ENCODE data around the gene HES5. TPM values are rescaled to one million over a fixed set of nuclear protein-coding genes. Genes with fewer than 3 reads are reported as not detected.
"Not testable (repeated sequence)": the region's sequence is repeated elsewhere in the genome, so short reads cannot be mapped to it uniquely, and the experiment has no call there.

HES5 gene
- total RNA-seq, 4 donors from 2014 or later, result not detected

GRCh38 chr1:2573250-2573920 is 43.3 kb upstream of the HES5 start:
- Histone ChIP-seq H3K36me3 (no peaks in the 10 kb centered on the region), H3K27ac (no peak overlapping the region), H3K27me3 (peaks cover 69% of the 10 kb centered on the region), H3K4me1 (peaks cover 0 to 17% (median 9%) of the 10 kb centered on the region in 3 donors), H3K9me3 (peaks cover 0 to 16% (median 0%) of the 10 kb centered on the region in 3 donors), H3K4me3 (no peak overlapping the region)
- WGBS, 2 donors (ENCODE audit: low coverage in 1 of 2), result 81 to 92% methylated on average over 7 to 8 of the region's 8 CpGs
- TF ChIP-seq EP300 (IDR thresholded peaks at IDR 0.05) (no peak), POLR2AphosphoS5 (IDR thresholded peaks at IDR 0.05) (no peak), POLR2A (IDR thresholded peaks at IDR 0.05) (no peak), CTCF (IDR thresholded peaks at IDR 0.05) (no peak)
- ATAC-seq, result no peak

- no peak for ATAC-seq
- H3K4me1 ChIP-seq, result peaks cover 0 to 11% (median 7%) of the 10 kb centered on the region in 3 donors
- TF ChIP-seq CTCF (IDR thresholded peaks at IDR 0.05), result no peak
- TF ChIP-seq POLR2A (IDR thresholded peaks at IDR 0.05), result no peak
- TF ChIP-seq POLR2AphosphoS5 (IDR thresholded peaks at IDR 0.05), result no peak
- TF ChIP-seq EP300 (IDR thresholded peaks at IDR 0.05), result no peak
- 83 to 94% methylated on average over 3 to 9 of the region's 9 CpGs for WGBS, 2 donors (ENCODE audit: low coverage in 1 of 2)
- peaks cover 64% of the 10 kb centered on the region for H3K27me3 ChIP-seq
- no peak overlapping the region for H3K27ac ChIP-seq
- peaks cover 0 to 16% (median 0%) of the 10 kb centered on the region in 3 donors for H3K9me3 ChIP-seq
- no peaks in the 10 kb centered on the region for H3K36me3 ChIP-seq
- H3K4me3 ChIP-seq, result no peak overlapping the region
Observed at GRCh38 chr1:2571348-2571747, 41.3 kb upstream of the HES5 start.

GRCh38 chr1:2570332-2570731 is 40.3 kb upstream of the HES5 start:
- TF ChIP-seq POLR2A (IDR thresholded peaks at IDR 0.05) (no peak), POLR2AphosphoS5 (IDR thresholded peaks at IDR 0.05) (no peak), CTCF (IDR thresholded peaks at IDR 0.05) (no peak), EP300 (IDR thresholded peaks at IDR 0.05) (no peak)
- no peak for ATAC-seq
- 71 to 79% methylated on average over 5 to 12 of the region's 17 CpGs for WGBS, 2 donors (ENCODE audit: low coverage in 1 of 2)
- no peaks in the 10 kb centered on the region for H3K36me3 ChIP-seq
- peaks cover 0 to under 1% (median 0%) of the 10 kb centered on the region in 3 donors for H3K4me1 ChIP-seq
- peaks cover 0 to 16% (median 0%) of the 10 kb centered on the region in 3 donors for H3K9me3 ChIP-seq
- H3K27ac ChIP-seq, result no peak overlapping the region
- no peak overlapping the region for H3K4me3 ChIP-seq
- H3K27me3 ChIP-seq, result peaks cover 64% of the 10 kb centered on the region

GRCh38 chr1:2569703-2570102 is 39.6 kb upstream of the HES5 start:
- peaks cover 67% of the 10 kb centered on the region for H3K27me3 ChIP-seq
- not testable (repeated sequence) for H3K36me3 ChIP-seq, ATAC-seq, H3K27ac ChIP-seq, H3K4me1 ChIP-seq, H3K4me3 ChIP-seq
- peaks cover 0 to 16% (median 0%) of the 10 kb centered on the region in 3 donors for H3K9me3 ChIP-seq
- 73% methylated on average over 3 of the region's 13 CpGs; no CpG with 5 or more reads in 1 of the 2 donors for WGBS, 2 donors (ENCODE audit: low coverage in 1 of 2)

GRCh38 chr1:2569060-2569459 is 39.0 kb upstream of the HES5 start:
- Histone ChIP-seq H3K27me3 (peaks cover 62% of the 10 kb centered on the region), H3K4me3 (no peak overlapping the region), H3K27ac (no peak overlapping the region), H3K4me1 (no peaks in the 10 kb centered on the region), H3K9me3 (peaks cover 0 to 12% (median 0%) of the 10 kb centered on the region in 3 donors), H3K36me3 (no peaks in the 10 kb centered on the region)
- ATAC-seq, result no peak
- WGBS, 2 donors (ENCODE audit: low coverage in 1 of 2), result no CpG with 5 or more reads among the region's 17 CpGs
- TF ChIP-seq CTCF (IDR thresholded peaks at IDR 0.05) (no peak), POLR2A (IDR thresholded peaks at IDR 0.05) (no peak), POLR2AphosphoS5 (IDR thresholded peaks at IDR 0.05) (no peak), EP300 (IDR thresholded peaks at IDR 0.05) (no peak)

GRCh38 chr1:2568187-2568816 is 38.2 kb upstream of the HES5 start:
- not testable (repeated sequence) for H3K27ac ChIP-seq, H3K4me1 ChIP-seq, H3K4me3 ChIP-seq, ATAC-seq, H3K9me3 ChIP-seq, H3K36me3 ChIP-seq
- WGBS, 2 donors (ENCODE audit: low coverage in 1 of 2), result no CpG with 5 or more reads among the region's 17 CpGs
- H3K27me3 ChIP-seq, result peaks cover 54% of the 10 kb centered on the region

All from gastroesophageal sphincter (tissue), 4 donors.